GM12878 (cell line): ENCODE data around the gene KBTBD8. TPM values are rescaled to one million over a fixed set of nuclear protein-coding genes. Genes with fewer than 3 reads are reported as not detected.

Experiments used
- ATAC-seq: fragments of 200-7000 bp; cut with Tn5 transposase; 3 replicates; pipeline ENCODE4 v1.9.1; 2020; ENCODE audit warnings: mild to moderate bottlenecking, moderate library complexity
- BruUV-seq: library from RNA; stranded (reverse); fragments of 400-500 nt; replicated peaks from 2 replicates; lab custom pipeline; 2021; lab: Mats Ljungman, UMichigan
- CTCF ChIA-PET: fragments of 300-600 bp; sonication (Branson Sonifier 250); formaldehyde crosslinking; extraction: SDS; loops from one replicate; lab custom pipeline; 2021; ENCODE audit warnings: inconsistent platforms; lab: Yijun Ruan, JAX
- POLR2A ChIA-PET: fragments of 350-600 bp; formaldehyde crosslinking; extraction: SDS; loops from one replicate; lab custom pipeline; 2021; ENCODE audit warnings: inconsistent platforms; lab: Charles Lee
- RAD21 ChIA-PET: fragments of 300-600 bp; sonication (Branson Sonifier 250); formaldehyde crosslinking; loops from one replicate; lab custom pipeline; 2023; ENCODE audit warnings: antibody characterized with exemption; ENCODE audit not compliant: unreplicated experiment; lab: Charles Lee
- SMC1A ChIA-PET: fragments of 300-600 bp; sonication (Branson Sonifier 250); formaldehyde crosslinking; loops from one replicate; lab custom pipeline; 2023; ENCODE audit not compliant: unreplicated experiment, uncharacterized antibody; lab: Charles Lee
- DNase-seq: peaks from one replicate; pipeline ENCODE4 v3.0.0-alpha.2; 2011; ENCODE audit warnings: low read depth, low spot score
- FAIRE-seq: peaks from 3 replicates; lab custom pipeline; 2011; peaks lifted over from hg19 to GRCh38; lab: Jason Lieb, UNC
- H2AFZ ChIP-seq: 2 replicates; pipeline ENCODE4 v1.6.0; 2011; ENCODE audit warnings: low read depth, low read length, control low read depth; ENCODE audit not compliant: control insufficient read depth
- H3K27ac ChIP-seq: 2 replicates; pipeline ENCODE4 v1.5.1; 2011; ENCODE audit warnings: control low read depth; ENCODE audit not compliant: control insufficient read depth, insufficient read depth
- H3K27me3 ChIP-seq, 2 experiments: replicated peaks in 1 of 2; 2 replicates each; pipeline versions ENCODE4 v1.6.0 to v1.6.1; 2011; ENCODE audit warnings: low read length in 1 of 2; ENCODE audit not compliant: control insufficient read depth in 2 of 2, insufficient read depth in 2 of 2
- H3K36me3 ChIP-seq, 2 experiments: 2 replicates each; pipeline ENCODE4 v1.5.1; 2011; ENCODE audit warnings: low read length in 1 of 2; ENCODE audit not compliant: control insufficient read depth in 2 of 2, insufficient read depth in 2 of 2
- H3K4me1 ChIP-seq: 2 replicates; pipeline ENCODE4 v1.6.1; 2011; ENCODE audit warnings: mild to moderate bottlenecking, low read length, moderate library complexity, mixed read lengths; ENCODE audit not compliant: control insufficient read depth, insufficient read depth
- H3K4me2 ChIP-seq: 2 replicates; pipeline ENCODE4 v1.6.0; 2011; ENCODE audit warnings: control low read depth; ENCODE audit not compliant: control insufficient read depth, insufficient read depth
- H3K4me3 ChIP-seq: fragments of 200-600 bp; sonication (generic); 2 replicates; pipeline ENCODE4 v1.5.1; 2016
- H3K79me2 ChIP-seq: 2 replicates; pipeline ENCODE4 v1.6.0; 2011; ENCODE audit warnings: low read length; ENCODE audit not compliant: control insufficient read depth, insufficient read depth
- H3K9ac ChIP-seq: 2 replicates; pipeline ENCODE4 v1.8.0; 2011; ENCODE audit warnings: low read length, control low read depth, mixed read lengths; ENCODE audit not compliant: control insufficient read depth, insufficient read depth
- H3K9me3 ChIP-seq: replicated peaks from 3 replicates; pipeline ENCODE4 v1.5.1; 2011; ENCODE audit warnings: mild to moderate bottlenecking, low read length; ENCODE audit not compliant: control insufficient read depth, insufficient read depth
- H4K20me1 ChIP-seq: 2 replicates; pipeline ENCODE4 v1.6.0; 2011; ENCODE audit not compliant: control insufficient read depth, insufficient read depth
- CEBPB ChIP-seq, 2 experiments: fragments of 150-350 bp in 1 of 2; IDR thresholded peaks; 2 replicates each; pipeline ENCODE4 v1.6.1; 2012 to 2014; ENCODE audit warnings: low read depth in 2 of 2, low read length in 2 of 2, borderline replicate concordance in 1 of 2, inconsistent platforms in 1 of 2
- CTCF ChIP-seq, 3 experiments: IDR thresholded peaks in 2 of 3; conservative IDR thresholded peaks in 1 of 3; 2 replicates each; pipeline ENCODE4 v1.5.1; 2011; ENCODE audit warnings: low read depth in 3 of 3, low read length in 3 of 3, mild to moderate bottlenecking in 3 of 3, control low read depth in 2 of 3, moderate library complexity in 2 of 3, inconsistent platforms in 1 of 3, mixed read lengths in 1 of 3; ENCODE audit not compliant: control insufficient read depth in 2 of 3, insufficient read depth in 1 of 3; ENCODE audit errors: extremely low read depth in 1 of 3
- NRF1 ChIP-seq: conservative IDR thresholded peaks from 2 replicates; pipeline ENCODE4 v1.6.1; 2011; ENCODE audit warnings: mild to moderate bottlenecking, low read depth, low read length, improper control_type of control experiment
- PKNOX1 ChIP-seq: fragments of 450-650 bp; IDR thresholded peaks from 2 replicates; pipeline ENCODE4 v1.6.1; 2016; ENCODE audit warnings: mild to moderate bottlenecking
- RBBP5 ChIP-seq: fragments of 200-600 bp; sonication (generic); conservative IDR thresholded peaks from 2 replicates; pipeline ENCODE4 v1.6.1; 2016
- TBL1XR1 ChIP-seq: IDR thresholded peaks from 2 replicates; pipeline ENCODE4 v1.6.1; 2012; ENCODE audit warnings: low read depth, low read length, improper control_type of control experiment
- ZNF274 ChIP-seq: IDR thresholded peaks from one replicate; pipeline ENCODE4 v1.8.0; 2011; ENCODE audit not compliant: insufficient read length, insufficient read depth
- WGBS: methylation state at CpG from one replicate; pipeline ENCODE4 v1.1.6; 2016; ENCODE audit warnings: low lambda C conversion rate; ENCODE audit not compliant: insufficient replicate concordance, insufficient coverage; ENCODE audit errors: missing lambda C conversion rate; 5-methylcytosine and 5-hydroxymethylcytosine counted together
- in situ Hi-C: fragments of 300-500 bp; cut with MboI; formaldehyde crosslinking; loops from 9 replicates; pipeline ENCODE4 v1.14.3; 2018; ENCODE audit warnings: mixed read lengths
- intact Hi-C: fragments of 100-400 bp; cut with micrococcal nuclease; formaldehyde crosslinking; loops from one replicate; pipeline ENCODE4 v1.14.2; 2022; ENCODE audit not compliant: unreplicated experiment
- polyA plus RNA-seq, 11 experiments: library from polyadenylated mRNA; depleted of rRNA in 4 of 11; unstranded in 6 of 11; stranded (reverse) in 5 of 11; fragments of >200 nt; fragmentation: Nextera tagmentation in 4 of 11; fragmentation: Illumina TruSeq in 1 of 11; extraction: Ambion mirVana in 4 of 11; extraction: Trizol in 1 of 11; gene quantifications; 1 replicate in 1 of 11; 2 replicates in 10 of 11; pipeline versions ENCODE4 v1.2.1 to v1.2.3, GENCODE V29; 2011 to 2016; ENCODE audit warnings: inconsistent platforms in 2 of 11, missing spikeins in 2 of 11, low read depth in 1 of 11
- total RNA-seq, 4 experiments: library from RNA; depleted of rRNA in 3 of 4; stranded (reverse); fragments of >200 nt in 3 of 4; fragmentation: Illumina TruSeq in 1 of 4; extraction: Trizol in 1 of 4; gene quantifications; 2 replicates each; pipeline versions ENCODE4 v1.2.1 to v1.2.3, GENCODE V29; 2013 to 2021

Gene KBTBD8
- total and polyA plus RNA-seq, 10 of the 15 experiments (the other 5 are each of a cell fraction or from before 2014, with no cell fraction given), result 8.5 to 44.4 (median 19.3) TPM

- DNase-seq (no peak), FAIRE-seq (no peak), ATAC-seq (no peak)
- H3K36me3 ChIP-seq, result no peaks in the 10 kb centered on the region
- no peak overlapping the region for H3K27ac ChIP-seq
- ChIA-PET SMC1A (no interaction called here), RAD21 (no interaction called here), CTCF (interaction anchor here (0.8 to 1.2 kb wide), 3 partner anchors 8 to 11 kb away, joined by 3 to 5 read pairs (median 4); no protein-coding TSS in a partner anchor), POLR2A (no interaction called here)
- no peaks in the 10 kb centered on the region for H4K20me1 ChIP-seq
- no peaks in the 10 kb centered on the region; a peak in 1 of 4 replicates for H3K27me3 ChIP-seq
- H3K4me3 ChIP-seq, result no peak overlapping the region
- no TSS peak for BruUV-seq
- intact Hi-C loops, result no loop called here
- 69% methylated on average over 2 of the region's 2 CpGs for WGBS
- H2AFZ ChIP-seq, result no peak overlapping the region
- H3K9ac ChIP-seq, result no peak overlapping the region
- 0 out of 6 replicates have a peak, but pooled peaks of 1 of the 3 experiments have one; percentile 7 for TF ChIP-seq CTCF (IDR thresholded peaks at IDR 0.05 in 2 of 3, conservative IDR thresholded peaks at IDR 0.05 in 1 of 3; ENCODE audit: control insufficient read depth in 2 of 3, extremely low read depth in 1 of 3, insufficient read depth in 1 of 3, low read depth in 3 of 3, low read length in 3 of 3)
- no peak for TF ChIP-seq RBBP5
- H3K4me2 ChIP-seq, result no peak overlapping the region
- H3K79me2 ChIP-seq, result no peaks in the 10 kb centered on the region
- H3K9me3 ChIP-seq, result no peaks in the 10 kb centered on the region
- H3K4me1 ChIP-seq, result no peaks in the 10 kb centered on the region
- in situ Hi-C loops, result loop anchor here (25.0 kb wide), 1 partner anchor 804 kb away; no protein-coding TSS in a partner anchor
Observed at GRCh38 chr3:66983101-66983500, 15.0 kb upstream of the KBTBD8 start.

GRCh38 chr3:66985336-66985920 lies 12.7 kb upstream of the KBTBD8 start:
- no peaks in the 10 kb centered on the region for H4K20me1 ChIP-seq
- RAD21 ChIA-PET, result no interaction called here
- no peaks in the 10 kb centered on the region for H3K9me3 ChIP-seq
- CTCF ChIA-PET, result interaction anchor here (1.9 kb wide), 1 partner anchor 13 kb away, joined by 7 read pairs; no protein-coding TSS in a partner anchor
- H3K36me3 ChIP-seq, result no peaks in the 10 kb centered on the region
- H3K27me3 ChIP-seq, result no peaks in the 10 kb centered on the region; a peak in 1 of 4 replicates
- no peaks in the 10 kb centered on the region for H3K79me2 ChIP-seq
- H3K4me2 ChIP-seq, result no peak overlapping the region
- no peak overlapping the region for H3K27ac ChIP-seq
- in situ Hi-C loops, result loop anchor here (25.0 kb wide), 1 partner anchor 802 kb away; no protein-coding TSS in a partner anchor
- SMC1A ChIA-PET, result no interaction called here
- H2AFZ ChIP-seq, result no peak overlapping the region
- DNase-seq, result no peak
- no peaks in the 10 kb centered on the region for H3K4me1 ChIP-seq
- intact Hi-C loops, result no loop called here
- 93% methylated on average over 7 of the region's 7 CpGs for WGBS
- POLR2A ChIA-PET, result no interaction called here
- H3K9ac ChIP-seq, result no peak overlapping the region
- H3K4me3 ChIP-seq, result no peak overlapping the region
- no peak for ATAC-seq
- FAIRE-seq, result no peak
- BruUV-seq, result no TSS peak
- TF ChIP-seq PKNOX1, result no peak
- TF ChIP-seq ZNF274, result no peak
- TF ChIP-seq CTCF (IDR thresholded peaks at IDR 0.05 in 2 of 3, conservative IDR thresholded peaks at IDR 0.05 in 1 of 3; ENCODE audit: control insufficient read depth in 2 of 3, extremely low read depth in 1 of 3, insufficient read depth in 1 of 3, low read depth in 3 of 3, low read length in 3 of 3), result no peak
- TF ChIP-seq NRF1, result no peak
- TF ChIP-seq TBL1XR1, result no peak
- no peak for TF ChIP-seq CEBPB (IDR thresholded peaks at IDR 0.05; ENCODE audit: borderline replicate concordance in 1 of 2, low read depth in 2 of 2, low read length in 2 of 2)
